HG02588 (cell line): ENCODE measurements around the gene BNIP2.
A peak's percentile ranks its signal among the peaks of the same experiment; 100 is the strongest.
"Not testable (repeated sequence)": the region's sequence is repeated elsewhere in the genome, so short reads cannot be mapped to it uniquely, and the experiment has no call there.

Source experiments
- ATAC-seq: cut with Tn5 transposase; IDR thresholded peaks from one replicate; pipeline ENCODE4 v1.9.1; 2021; ENCODE audit warnings: mild to moderate bottlenecking, moderate library complexity; ENCODE audit not compliant: unreplicated experiment

The BNIP2 gene, protein sequence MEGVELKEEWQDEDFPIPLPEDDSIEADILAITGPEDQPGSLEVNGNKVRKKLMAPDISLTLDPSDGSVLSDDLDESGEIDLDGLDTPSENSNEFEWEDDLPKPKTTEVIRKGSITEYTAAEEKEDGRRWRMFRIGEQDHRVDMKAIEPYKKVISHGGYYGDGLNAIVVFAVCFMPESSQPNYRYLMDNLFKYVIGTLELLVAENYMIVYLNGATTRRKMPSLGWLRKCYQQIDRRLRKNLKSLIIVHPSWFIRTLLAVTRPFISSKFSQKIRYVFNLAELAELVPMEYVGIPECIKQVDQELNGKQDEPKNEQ

DNA sequence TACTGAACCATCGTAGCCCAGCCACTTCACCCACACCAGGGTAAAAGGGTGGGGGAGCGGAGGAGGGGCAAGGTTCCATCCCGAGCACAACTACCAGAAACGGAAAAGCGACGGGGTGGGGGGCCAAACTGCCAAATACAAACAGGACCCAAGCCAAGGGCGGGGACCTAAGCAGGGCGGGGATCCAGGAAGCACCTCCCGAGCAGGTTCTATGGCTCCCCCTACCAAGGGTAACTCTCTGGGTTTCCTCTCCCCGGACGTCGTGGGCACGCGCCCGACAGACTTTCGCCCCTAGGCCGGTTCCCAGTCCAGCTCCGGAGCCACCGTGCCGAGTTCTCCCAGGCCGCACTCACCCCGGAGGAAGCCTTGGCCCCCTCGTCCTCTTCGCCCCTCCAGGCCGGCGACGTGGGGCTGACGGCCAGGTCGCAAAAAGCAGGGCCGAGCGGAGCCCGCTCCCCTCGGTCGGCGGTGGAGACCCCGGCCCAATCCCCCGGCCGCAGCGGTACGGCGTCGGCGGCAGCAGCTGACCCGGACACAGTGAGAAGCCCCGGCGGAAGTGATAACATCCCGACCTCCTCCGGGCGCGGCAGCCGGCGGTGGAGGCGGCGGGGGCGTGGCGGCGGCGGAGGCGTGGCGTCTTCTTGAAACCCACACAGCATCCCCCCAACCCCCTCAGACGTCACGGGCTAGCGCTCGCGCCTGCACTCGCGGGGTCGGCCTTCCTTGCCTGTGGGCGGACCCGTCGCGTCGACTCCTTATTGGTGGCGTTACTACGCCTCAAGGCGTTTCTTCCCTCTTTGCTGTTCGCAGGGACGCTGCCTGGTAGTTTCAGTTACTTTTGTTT lies at the start of gene BNIP2:
Gene BNIP2, minus strand, starts transcription at position 539 of the 844 bp plus-strand sequence. CDS start 6,863 bp downstream, outside the sequence.
- ATAC-seq, result peak; percentile 81

DNA sequence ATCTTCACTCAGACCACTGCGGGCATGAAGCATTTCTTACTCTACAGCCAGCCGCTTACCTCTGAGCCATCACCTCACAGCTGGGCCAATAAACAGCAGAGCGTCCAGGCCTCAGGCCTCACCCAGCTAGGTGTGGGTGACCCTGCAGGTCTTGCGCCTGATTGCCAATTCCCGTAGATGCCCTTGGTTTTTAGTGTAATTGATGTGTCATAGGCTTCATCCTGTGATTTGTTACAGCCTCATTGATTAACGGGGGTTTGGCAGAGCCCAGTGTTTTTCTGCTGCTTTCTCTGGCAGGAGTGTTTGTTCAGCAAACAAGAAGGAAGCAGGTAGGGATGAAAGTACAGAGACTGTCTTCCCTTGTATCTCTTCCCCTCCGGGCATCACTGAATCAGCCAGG lies 49.6 kb upstream of the BNIP2 start:
- no peak for ATAC-seq

DNA sequence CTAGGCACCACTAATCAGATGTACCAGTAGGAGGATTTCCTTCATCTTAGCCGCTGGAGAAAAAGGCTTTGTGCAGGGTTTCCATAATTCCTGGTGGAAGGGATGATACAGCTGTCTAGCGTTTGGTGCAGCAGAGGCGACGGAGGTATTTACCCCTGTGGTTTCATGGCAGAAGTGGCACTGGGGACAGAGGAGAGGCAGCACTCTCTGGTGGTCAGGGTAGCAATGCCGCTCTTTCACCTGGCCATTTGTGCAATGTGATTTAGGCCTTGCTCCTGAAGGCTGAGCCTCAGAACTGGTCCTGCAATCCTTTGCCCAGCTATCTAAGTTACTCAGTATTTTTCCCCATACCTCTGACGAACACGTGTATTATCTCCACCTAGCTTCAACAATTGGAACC lies 47.1 kb upstream of the BNIP2 start:
- ATAC-seq, result no peak

DNA sequence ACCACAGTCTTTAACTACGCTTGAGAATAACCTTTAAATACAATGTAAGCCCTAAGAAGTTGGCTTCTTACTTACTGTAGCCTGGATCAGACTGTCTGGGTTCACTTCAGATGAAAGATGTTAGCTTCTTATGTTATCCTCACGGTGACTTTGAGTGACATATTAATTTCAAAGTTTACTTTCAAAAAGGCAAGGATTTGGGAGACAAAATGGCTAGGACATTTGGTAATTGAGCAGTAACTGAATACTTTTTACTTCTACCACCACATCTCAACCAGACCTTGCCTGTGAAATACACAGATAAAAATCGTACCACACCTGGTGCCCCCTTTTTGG lies 36.0 kb upstream of the BNIP2 start:
- ATAC-seq, result no peak

DNA sequence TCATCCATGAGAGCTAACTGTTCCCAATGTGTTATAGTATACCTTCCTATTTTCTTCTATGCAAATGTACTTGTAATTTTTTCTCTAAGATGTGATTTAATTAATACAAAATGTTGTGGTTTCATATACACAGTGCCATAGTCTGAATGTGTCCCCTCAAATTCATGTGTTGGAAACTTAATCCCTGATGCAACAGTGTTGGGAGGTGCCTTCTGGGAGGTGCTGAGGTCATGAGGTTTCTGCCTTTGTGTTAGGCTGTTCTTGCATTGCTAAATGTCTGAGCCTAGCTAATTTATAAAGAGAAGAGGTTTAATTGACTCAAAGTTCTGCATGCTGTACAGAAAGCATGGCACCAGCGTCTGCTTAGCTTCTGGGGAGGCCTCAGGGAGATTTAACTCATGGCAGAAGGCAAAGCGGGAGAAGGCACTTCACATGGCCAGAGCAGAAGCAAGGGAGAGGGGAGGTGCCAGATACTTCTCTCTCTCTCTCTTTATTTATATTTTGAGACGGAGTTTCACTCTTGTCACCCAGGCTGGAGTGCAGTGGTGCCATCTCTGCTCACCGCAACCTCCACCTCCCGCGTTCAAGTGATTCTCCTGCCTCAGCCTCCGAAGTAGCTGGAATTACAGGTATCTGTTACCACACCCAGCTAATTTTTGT lies 34.7 kb upstream of the BNIP2 start:
- no peak for ATAC-seq

DNA sequence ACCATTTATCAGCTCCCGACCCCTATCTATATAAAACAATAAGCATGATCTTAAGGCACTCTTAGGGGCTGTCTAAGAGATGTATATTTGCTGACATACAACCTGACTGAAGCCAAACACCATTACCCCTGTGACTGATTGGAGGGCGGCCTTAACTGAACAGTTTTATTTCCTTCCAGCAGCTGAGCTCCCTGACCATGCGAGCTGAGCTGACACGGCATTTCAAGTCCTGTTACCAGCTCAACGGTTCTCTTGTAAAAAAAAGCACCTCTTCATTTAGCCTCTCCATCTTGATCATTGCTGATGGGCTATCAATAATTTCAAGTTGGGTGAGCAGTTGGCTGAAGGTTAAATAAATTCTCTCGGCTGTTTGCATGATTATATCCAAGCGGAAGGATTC lies 33.4 kb upstream of the BNIP2 start:
- no peak for ATAC-seq

DNA sequence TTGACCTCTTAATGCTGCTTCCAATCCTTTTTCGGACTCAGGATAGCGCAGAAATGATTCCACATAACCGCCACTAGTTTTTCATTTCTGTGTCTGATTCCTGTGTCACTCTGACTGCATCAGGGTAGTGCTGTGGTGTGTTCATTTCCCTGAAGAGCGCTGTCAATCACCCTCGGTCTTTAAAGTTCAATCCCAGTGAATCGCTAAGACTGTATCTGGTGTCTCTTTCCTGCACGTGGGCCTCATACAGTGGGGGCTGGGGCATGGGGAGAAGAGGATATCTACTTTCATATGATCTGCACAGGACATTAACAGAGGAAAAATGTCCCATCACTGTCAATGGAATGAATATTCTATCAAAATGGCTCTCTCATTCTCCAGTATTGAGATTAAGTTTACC lies 32.9 kb upstream of the BNIP2 start:
- no peak for ATAC-seq

DNA sequence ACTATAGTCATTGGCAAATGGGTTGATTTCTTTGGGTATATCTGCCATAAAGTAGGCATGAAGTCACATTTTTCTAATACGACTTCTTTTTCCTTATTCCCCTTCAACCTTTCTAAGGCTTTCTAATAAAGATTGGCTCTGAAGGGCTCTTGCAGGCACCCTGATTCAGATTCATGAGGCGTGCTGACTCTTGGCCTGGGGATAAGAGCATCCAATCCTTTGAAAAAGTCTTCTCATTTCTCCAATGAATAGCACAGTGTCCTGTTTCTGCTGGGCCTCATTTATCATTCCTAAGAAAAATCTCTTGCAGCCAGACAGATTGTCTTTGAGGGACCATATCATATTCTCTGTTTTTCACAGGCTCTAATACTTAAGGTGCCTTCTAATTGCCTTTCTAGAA lies 32.3 kb upstream of the BNIP2 start:
- no peak for ATAC-seq

DNA sequence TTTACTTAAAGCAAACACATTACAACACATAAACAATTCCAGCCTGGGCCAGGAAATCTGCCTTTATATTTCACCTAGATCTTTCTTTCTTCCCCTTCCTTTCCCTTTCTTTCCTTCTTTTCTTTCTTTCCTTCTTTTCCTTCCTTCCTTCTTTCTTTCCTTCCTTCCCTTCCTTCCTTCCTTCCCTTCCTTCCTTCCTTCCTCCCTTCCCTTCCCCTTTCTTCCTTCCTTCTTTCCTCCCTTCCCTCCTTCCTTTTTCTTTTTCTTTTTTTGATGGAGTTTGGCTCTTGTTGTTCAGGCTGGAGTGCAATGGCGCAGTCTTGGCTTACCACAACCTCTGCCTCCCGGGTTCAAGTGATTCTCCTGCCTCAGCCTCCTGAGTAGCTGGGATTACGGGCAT lies 24.1 kb upstream of the BNIP2 start:
- ATAC-seq, result no peak

DNA sequence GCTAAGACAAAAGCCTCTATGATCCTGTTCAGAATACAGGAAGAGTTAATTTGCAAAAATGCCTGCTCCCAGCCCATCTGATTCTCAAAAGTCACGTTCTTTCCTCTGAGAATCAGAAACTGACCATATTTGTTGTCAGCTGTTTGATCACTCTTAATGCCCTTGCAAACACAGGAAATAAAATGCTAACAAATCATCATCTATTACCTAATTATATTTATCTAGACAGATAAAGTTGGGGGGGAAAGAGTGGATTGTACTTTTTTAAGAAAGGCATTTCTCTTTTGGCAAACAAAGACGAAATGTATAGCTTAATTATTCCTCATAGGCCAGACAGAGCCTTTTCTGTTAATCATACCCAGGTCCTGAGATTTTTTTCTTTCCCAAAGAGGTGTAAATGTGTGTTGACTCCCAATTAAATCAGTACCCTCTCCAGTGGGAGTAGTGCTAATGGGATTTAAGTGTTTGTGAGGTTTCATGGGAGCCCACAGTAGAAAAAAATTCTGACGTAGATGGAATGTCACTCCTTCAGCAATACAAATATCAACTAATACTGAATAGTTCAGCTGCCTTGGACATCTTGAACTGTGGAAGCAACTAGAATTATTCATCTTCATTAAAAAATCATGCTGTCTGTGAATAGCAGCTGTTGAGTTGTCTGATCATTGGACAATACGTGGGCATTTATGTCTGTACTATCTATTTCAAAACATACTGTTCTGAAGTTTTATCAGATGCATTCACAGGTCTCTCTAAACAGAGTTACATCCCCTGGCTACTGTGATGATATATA lies 22.5 kb upstream of the BNIP2 start:
- no peak for ATAC-seq

DNA sequence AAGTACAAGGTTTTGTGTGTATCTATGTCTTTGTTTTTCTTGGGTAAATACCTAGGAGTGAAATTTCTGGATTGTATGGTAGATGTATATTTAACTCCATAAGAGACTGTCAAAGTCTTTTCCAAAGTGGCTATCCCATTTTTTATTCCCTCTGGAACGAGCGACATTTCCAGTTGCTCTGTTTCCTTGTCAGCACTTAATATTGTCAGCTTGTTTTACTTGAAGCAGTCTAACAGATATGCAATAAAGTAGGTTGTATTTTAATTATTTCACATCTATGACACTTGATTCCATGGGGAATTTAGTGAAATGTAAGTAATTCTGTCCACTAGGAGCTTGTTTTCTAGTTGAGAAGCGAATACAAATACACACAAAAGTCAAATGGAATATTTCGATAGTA lies 18.5 kb upstream of the BNIP2 start:
- no peak for ATAC-seq

DNA sequence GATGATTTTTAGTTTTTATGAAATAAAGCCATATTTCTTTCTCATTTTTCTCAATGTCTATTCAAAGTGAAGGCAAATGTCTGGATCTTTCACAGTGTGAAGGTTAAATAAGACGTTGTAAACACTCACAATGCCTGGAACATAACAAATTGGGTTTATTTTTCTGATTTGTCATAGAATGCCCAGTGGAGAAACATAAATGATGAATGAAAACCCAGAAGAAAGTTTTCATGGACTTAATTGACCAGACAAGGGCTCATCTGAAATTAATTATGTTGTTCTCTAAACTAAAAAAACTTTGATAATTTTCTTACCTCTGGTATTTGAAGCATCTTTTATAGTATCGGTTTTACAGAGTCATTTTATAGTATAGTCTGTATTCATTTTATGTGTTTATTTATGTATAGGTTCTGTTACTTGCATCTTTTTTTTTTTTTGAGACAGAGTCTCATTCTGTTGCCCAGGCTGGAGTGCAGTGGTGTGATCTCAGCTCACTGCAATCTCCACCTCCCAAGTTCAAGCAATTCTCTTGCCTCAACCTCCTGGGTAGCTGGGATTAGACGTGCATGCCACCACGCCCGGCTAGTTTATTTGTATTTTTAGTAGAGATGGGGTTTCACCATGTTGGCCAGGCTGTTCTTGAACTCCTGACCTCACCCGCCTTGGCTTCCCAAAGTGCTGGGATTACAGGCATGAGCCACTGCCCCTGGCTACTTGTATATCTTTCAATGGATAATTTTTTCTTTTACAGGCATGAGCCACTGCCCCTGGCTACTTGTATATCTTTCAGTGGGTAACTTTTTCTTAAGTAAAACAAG lies 15.1 kb upstream of the BNIP2 start:
- ATAC-seq, result no peak

DNA sequence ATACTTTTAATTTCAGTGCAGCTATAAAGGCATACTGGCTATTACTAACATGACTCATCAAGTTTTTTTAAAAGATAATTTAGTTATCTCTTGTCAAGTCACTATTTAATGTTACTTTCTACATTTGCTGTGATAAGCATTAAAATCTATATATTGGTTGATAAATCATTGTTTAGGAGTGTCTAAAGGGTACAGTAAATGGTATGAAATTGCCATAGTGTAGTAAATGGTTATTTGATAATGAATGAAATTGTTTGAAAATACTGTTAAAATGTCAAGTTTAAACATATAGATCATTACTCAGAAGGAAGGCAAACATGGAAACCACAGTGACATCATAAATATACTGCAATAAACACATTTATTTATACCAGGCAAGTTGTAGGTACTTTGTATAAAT lies 13.2 kb upstream of the BNIP2 start:
- ATAC-seq, result no peak

DNA sequence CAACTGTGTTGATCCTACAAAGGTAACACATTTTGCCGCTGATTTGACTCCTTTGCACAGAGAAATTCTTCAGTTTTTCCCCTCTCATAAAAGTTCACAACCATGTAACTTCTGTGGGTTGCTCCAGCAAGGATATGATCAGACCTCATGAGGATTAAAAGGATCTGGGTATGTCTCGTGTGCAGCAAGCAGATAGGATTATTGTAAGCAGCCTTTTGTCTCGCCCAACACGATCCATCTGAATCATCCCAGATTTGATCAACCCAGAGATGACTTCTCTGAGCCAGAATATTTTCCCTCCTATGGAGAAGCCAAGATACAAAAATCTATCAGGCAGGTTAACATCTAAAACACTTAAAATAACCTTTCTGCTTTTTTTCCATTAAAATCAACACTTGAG lies 12.8 kb upstream of the BNIP2 start:
- no peak for ATAC-seq

DNA sequence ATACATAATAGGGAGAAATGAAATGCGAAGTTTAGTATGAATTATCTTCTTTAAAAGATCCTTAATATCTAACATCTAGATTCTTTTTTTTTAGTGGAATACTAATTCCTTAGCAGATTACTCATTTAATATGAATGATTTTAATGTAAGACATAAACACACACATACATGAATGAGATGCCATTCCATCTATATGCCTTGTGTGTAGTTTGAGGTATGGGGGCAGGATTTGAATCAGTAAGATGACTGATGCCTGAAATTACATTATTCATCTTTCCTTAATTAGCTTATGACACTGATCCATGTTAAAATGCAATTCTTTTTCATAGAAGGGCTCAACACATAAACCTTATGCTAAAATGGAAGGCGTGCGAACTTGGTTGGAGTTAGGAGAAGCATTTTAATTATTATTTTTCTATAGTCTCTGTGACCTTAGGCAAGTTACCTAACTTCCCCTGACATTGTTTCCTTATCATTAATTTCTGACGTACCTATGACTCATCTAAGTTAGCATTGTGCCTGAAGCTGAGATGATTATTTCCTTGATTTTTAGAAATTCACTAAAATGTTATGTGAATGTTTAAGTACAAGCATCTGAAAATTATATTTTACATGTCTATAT lies 10.8 kb upstream of the BNIP2 start:
- ATAC-seq, result no peak

DNA sequence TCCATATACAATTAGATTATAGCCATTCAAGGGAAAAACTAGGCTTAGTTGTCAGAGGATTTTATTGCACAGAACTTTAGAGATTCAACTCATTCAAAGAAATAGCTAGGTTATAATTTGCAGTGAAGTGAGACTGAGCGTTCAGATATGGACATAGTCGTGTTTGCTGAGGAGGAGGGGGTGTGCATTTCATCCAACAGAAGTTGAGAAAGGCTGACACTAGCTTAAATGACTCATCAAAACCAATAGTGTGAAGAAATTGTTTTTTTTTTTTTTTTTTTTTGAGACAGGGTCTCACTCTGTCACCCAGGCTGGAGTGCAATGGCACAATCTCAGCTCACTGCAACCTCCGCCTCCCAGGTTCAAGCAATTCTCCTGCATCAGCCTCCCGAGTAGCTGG lies 8.9 kb upstream of the BNIP2 start:
- not testable (repeated sequence) for ATAC-seq

DNA sequence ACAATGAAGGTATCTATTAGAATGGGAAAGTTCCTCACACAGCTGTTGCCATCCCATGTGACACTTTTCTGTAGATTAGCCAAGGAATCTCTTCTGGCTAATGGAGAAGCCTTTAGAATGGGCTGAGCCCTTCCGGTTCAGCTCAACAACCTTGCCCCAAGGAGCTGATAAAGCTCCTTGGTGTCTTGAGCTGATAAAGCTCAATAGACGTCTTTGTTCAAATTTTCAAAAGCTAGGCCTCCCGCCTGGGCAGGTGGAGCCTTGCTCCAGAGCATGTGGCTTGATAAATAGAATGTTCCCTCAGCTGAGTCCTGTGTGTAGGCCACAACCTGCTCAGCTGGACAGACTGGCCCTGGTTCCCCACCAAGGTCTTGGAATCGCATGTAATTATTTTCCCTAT lies 7.2 kb upstream of the BNIP2 start:
- ATAC-seq, result no peak

DNA sequence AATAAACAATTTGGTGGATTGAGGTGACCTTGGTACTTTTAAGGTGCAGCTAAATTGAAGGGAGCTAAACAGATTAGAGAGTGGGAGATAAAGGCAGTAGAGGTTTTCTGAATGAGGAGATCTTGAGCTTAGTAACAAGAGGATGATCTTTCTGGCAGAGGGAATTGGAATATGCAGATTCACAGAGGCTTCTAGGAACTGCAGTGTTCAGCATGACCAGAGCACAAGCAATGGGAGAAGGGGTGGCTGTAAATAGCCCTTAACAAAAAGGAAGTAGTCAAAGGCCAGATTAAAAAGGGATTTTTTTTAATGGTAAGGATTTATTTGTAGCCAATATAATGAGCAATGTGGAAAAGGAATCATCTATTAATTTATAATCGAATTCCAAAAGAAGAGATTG lies 5.7 kb upstream of the BNIP2 start:
- ATAC-seq, result no peak

DNA sequence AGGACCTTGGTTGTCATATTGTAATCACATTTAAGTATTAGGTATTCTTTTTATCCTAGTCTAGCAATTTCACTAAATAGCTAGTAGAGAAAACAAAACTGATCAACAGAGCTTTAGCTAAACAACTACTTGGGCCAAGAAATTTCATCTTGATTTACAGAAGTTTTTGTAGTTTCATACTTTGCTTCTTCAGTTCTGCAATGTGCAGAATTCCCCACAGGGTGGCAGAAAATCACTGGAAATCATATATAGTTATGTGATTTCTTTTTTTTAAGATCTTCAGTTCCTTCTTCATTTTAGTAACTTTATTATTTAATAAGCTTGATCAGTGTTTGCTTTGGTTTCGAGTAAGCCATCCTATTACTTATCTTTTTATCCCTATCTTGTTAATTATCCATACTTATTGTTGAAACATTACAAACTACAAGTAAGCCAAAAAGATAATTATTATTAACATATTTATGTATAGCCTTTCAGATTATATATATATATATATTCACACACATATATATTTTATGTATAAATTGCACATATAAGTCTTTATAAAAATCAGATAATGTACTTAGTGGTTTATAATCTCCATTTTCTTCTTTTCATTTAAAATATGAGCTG lies 2.2 kb upstream of the BNIP2 start:
- no peak for ATAC-seq
